ENCODE results near the gene NAALADL1. TPM values are rescaled to one million over a fixed set of nuclear protein-coding genes. Genes with fewer than 3 reads are reported as not detected.

Gene NAALADL1
- total and polyA plus RNA-seq, 9 of the 15 experiments (the other 6 are each of a cell fraction or from before 2014, with no cell fraction given): 0.06 to 0.72 (median 0.22) TPM; not detected in 4

DNA sequence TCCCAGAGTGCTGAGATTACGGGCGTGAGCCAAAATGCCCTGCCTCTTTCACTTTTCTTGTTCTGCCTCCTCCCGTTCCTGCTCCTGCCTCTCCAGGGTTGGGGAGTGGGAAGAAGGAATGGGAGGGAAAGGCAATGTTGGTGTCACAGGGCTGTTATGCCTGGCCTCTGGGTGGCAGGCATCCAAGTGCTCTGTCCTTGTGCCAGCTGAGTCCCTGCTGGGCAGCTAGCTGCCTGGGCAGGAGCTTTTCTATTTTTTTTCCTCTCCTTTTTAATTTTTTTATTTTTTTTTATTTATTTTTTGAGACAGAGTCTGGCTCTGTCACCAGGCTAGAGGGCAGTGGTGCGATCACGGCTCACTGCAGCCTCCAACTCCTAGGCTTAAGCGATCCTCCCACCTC is 21.4 kb downstream of the NAALADL1 start:
- POLR2A ChIA-PET: interaction anchor here (0.9 kb wide), 1 partner anchor 76 kb away, joined by 3 read pairs; no protein-coding TSS in a partner anchor
- WGBS (ENCODE audit: insufficient coverage, low coverage, missing lambda C conversion rate): 91% methylated on average over 6 of the region's 6 CpGs

DNA sequence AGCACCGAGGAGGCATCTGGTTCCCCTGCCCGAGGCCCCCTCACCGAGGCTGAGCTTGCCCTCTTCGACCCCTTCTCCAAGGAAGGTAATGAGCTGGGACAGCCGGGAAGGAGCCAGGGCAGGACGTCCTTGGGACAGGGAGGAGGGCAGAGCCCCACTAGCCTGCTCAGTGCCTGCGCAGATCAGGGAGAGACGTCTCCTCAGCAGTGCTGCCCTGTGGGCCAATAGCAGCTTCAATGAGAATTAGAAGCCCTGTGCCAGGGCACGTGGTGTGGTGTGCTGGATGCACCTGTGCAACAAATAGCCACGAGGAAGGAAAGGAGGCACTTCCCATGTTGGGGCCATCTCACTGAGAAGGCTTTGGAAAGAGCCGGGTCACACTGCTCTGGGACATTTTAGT is 22.8 kb downstream of the NAALADL1 start:
- no TSS peak for BruUV-seq (replicated peaks)
- WGBS (ENCODE audit: insufficient coverage, low coverage, missing lambda C conversion rate): 59% methylated on average over 10 of the region's 11 CpGs
- FAIRE-seq: no peak
- TF ChIP-seq, protein P1, sequence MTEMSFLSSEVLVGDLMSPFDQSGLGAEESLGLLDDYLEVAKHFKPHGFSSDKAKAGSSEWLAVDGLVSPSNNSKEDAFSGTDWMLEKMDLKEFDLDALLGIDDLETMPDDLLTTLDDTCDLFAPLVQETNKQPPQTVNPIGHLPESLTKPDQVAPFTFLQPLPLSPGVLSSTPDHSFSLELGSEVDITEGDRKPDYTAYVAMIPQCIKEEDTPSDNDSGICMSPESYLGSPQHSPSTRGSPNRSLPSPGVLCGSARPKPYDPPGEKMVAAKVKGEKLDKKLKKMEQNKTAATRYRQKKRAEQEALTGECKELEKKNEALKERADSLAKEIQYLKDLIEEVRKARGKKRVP (CRISPR knock-in tag; IDR thresholded peaks at IDR 0.05): no peak
- no peak for TF ChIP-seq ZBTB1 (CRISPR knock-in tag; IDR thresholded peaks at IDR 0.05; ENCODE audit: borderline replicate concordance, low read depth)
- no peak for TF ChIP-seq CBX1 (IDR thresholded peaks at IDR 0.05; ENCODE audit: low read depth)
- TF ChIP-seq, protein P2, sequence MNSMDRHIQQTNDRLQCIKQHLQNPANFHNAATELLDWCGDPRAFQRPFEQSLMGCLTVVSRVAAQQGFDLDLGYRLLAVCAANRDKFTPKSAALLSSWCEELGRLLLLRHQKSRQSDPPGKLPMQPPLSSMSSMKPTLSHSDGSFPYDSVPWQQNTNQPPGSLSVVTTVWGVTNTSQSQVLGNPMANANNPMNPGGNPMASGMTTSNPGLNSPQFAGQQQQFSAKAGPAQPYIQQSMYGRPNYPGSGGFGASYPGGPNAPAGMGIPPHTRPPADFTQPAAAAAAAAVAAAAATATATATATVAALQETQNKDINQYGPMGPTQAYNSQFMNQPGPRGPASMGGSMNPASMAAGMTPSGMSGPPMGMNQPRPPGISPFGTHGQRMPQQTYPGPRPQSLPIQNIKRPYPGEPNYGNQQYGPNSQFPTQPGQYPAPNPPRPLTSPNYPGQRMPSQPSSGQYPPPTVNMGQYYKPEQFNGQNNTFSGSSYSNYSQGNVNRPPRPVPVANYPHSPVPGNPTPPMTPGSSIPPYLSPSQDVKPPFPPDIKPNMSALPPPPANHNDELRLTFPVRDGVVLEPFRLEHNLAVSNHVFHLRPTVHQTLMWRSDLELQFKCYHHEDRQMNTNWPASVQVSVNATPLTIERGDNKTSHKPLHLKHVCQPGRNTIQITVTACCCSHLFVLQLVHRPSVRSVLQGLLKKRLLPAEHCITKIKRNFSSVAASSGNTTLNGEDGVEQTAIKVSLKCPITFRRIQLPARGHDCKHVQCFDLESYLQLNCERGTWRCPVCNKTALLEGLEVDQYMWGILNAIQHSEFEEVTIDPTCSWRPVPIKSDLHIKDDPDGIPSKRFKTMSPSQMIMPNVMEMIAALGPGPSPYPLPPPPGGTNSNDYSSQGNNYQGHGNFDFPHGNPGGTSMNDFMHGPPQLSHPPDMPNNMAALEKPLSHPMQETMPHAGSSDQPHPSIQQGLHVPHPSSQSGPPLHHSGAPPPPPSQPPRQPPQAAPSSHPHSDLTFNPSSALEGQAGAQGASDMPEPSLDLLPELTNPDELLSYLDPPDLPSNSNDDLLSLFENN (IDR thresholded peaks at IDR 0.05; ENCODE audit: low read depth in 2 of 2, low read length in 2 of 2): no peak
- no peak for TF ChIP-seq DDX20 (tag; IDR thresholded peaks at IDR 0.05; ENCODE audit: low read depth)
- TF ChIP-seq TSC22D4 (tag; IDR thresholded peaks at IDR 0.05): no peak
- no peak for TF ChIP-seq ZNF12 (CRISPR knock-in tag; IDR thresholded peaks at IDR 0.05)

More for the DNA sequence above, 21.4 kb downstream of the NAALADL1 start:
- intact Hi-C loops (cut with micrococcal nuclease): no loop called here
- H3K36me3 ChIP-seq (ENCODE audit: control insufficient read depth, insufficient read depth, low read length): peaks cover 24% of the 10 kb centered on the region; the same call in 1 of the 3 replicates
- no TSS peak for BruUV-seq (replicated peaks)
- no peak for FAIRE-seq
- no peak overlapping the region for H3K27ac ChIP-seq (ENCODE audit: extremely low read depth, low read depth, low read length)
- no peak for DNase-seq (ENCODE audit: extremely low read depth in 1 of 4, low spot score in 3 of 4)
- no peaks in the 10 kb centered on the region for H3K9me3 ChIP-seq (replicated peaks; ENCODE audit: control insufficient read depth, insufficient read depth, low read depth, low read length)
- ATAC-seq: no peak
- H3K79me2 ChIP-seq (ENCODE audit: control insufficient read depth, insufficient read depth, low read length): peaks cover 7% of the 10 kb centered on the region; the same call in 2 of the 3 replicates
- no peak overlapping the region for H3K9ac ChIP-seq (ENCODE audit: insufficient read depth in 1 of 2, low read depth in 2 of 2, low read length in 2 of 2)
- CTCF ChIA-PET (ENCODE audit: low intra/inter-chr PET ratio): no interaction called here
- H3K4me1 ChIP-seq (replicated peaks in 1 of 2; ENCODE audit: control insufficient read depth in 2 of 2, insufficient read depth in 2 of 2, low read length in 2 of 2): peaks cover 5 to 25% of the 10 kb centered on the region in 2 experiments; a peak in 4 of 5 replicates
- no peaks in the 10 kb centered on the region for H4K20me1 ChIP-seq (replicated peaks; ENCODE audit: control insufficient read depth, insufficient read depth, low read length)
- H3K4me3 ChIP-seq: no peak overlapping the region
- H3K9me1 ChIP-seq (ENCODE audit: control insufficient read depth, insufficient read depth, low read length): no peaks in the 10 kb centered on the region
- no peaks in the 10 kb centered on the region for H3K27me3 ChIP-seq (ENCODE audit: control insufficient read depth in 2 of 2, insufficient read depth in 2 of 2, low read length in 2 of 2)
- no peak overlapping the region for H2AFZ ChIP-seq (ENCODE audit: low read depth, low read length)
- TF ChIP-seq ZNF584 (CRISPR knock-in tag; IDR thresholded peaks at IDR 0.05; ENCODE audit: low read depth) (no peak), MCM7 (IDR thresholded peaks at IDR 0.05) (no peak), SRSF7 (optimal IDR thresholded peaks at IDR 0.05; ENCODE audit: low read depth, low read length) (no peak), ZFP30 (CRISPR knock-in tag; IDR thresholded peaks at IDR 0.05; ENCODE audit: borderline replicate concordance) (no peak), ATF1 (CRISPR knock-in tag; IDR thresholded peaks at IDR 0.05) (no peak), ATF1 (tag; IDR thresholded peaks at IDR 0.05) (no peak)
- TF ChIP-seq, protein P3, sequence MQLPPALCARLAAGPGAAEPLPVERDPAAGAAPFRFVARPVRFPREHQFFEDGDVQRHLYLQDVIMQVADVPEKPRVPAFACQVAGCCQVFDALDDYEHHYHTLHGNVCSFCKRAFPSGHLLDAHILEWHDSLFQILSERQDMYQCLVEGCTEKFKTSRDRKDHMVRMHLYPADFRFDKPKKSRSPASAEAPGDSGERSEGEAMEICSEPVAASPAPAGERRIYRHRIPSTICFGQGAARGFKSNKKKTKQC (CRISPR knock-in tag; IDR thresholded peaks at IDR 0.05): no peak
- H3K4me2 ChIP-seq (ENCODE audit: insufficient read depth, low read length): no peak overlapping the region
- in situ Hi-C loops (cut with MboI): no loop called here

More for the DNA sequence above, 22.8 kb downstream of the NAALADL1 start:
- CTCF ChIA-PET (ENCODE audit: low intra/inter-chr PET ratio): no interaction called here
- DNase-seq (ENCODE audit: extremely low read depth in 1 of 4, low spot score in 3 of 4): no peak
- no peaks in the 10 kb centered on the region for H3K79me2 ChIP-seq (ENCODE audit: control insufficient read depth, insufficient read depth, low read length)
- H3K27me3 ChIP-seq (ENCODE audit: control insufficient read depth in 2 of 2, insufficient read depth in 2 of 2, low read length in 2 of 2): no peaks in the 10 kb centered on the region
- no peaks in the 10 kb centered on the region for H3K9me3 ChIP-seq (replicated peaks; ENCODE audit: control insufficient read depth, insufficient read depth, low read depth, low read length)
- intact Hi-C loops (cut with micrococcal nuclease): no loop called here
- H3K4me2 ChIP-seq (ENCODE audit: insufficient read depth, low read length): no peak overlapping the region
- no peaks in the 10 kb centered on the region for H4K20me1 ChIP-seq (replicated peaks; ENCODE audit: control insufficient read depth, insufficient read depth, low read length)
- H3K9me1 ChIP-seq (ENCODE audit: control insufficient read depth, insufficient read depth, low read length): no peaks in the 10 kb centered on the region
- H3K27ac ChIP-seq (ENCODE audit: extremely low read depth, low read depth, low read length): no peak overlapping the region
- in situ Hi-C loops (cut with MboI): no loop called here
- H2AFZ ChIP-seq (ENCODE audit: low read depth, low read length): no peak overlapping the region
- H3K4me3 ChIP-seq: no peak overlapping the region
- POLR2A ChIA-PET: interaction anchor here (0.6 to 0.8 kb wide), 2 partner anchors 63 to 82 kb away, joined by 3 to 4 read pairs; partner anchors contain the start of gene ZNHIT2
- peak overlapping the region in 1 of 2 experiments; percentile 50; a peak in 1 of 4 replicates for H3K9ac ChIP-seq (ENCODE audit: insufficient read depth in 1 of 2, low read depth in 2 of 2, low read length in 2 of 2)
- ATAC-seq: no peak
- H3K36me3 ChIP-seq (ENCODE audit: control insufficient read depth, insufficient read depth, low read length): peaks cover 24% of the 10 kb centered on the region; the same call in 1 of the 3 replicates
- H3K4me1 ChIP-seq (replicated peaks in 1 of 2; ENCODE audit: control insufficient read depth in 2 of 2, insufficient read depth in 2 of 2, low read length in 2 of 2): peaks cover 5 to 18% of the 10 kb centered on the region in 2 experiments; a peak in 3 of 5 replicates

Data from K562 (cell line).